ENCODE data around the gene HS3ST2.
"Not testable (repeated sequence)": the region's sequence is repeated elsewhere in the genome, so short reads cannot be mapped to it uniquely, and the experiment has no call there.

The HS3ST2 gene

GRCh38 chr16:22878955-22879354, 65.0 kb downstream of the HS3ST2 start:
- DNase-seq (ENCODE audit: low read depth in 2 of 2): no peak

GRCh38 chr16:22879466-22879865, 65.5 kb downstream of the HS3ST2 start:
- no peak for DNase-seq (ENCODE audit: low read depth in 2 of 2)

GRCh38 chr16:22882981-22883380, 69.0 kb downstream of the HS3ST2 start:
- no peak for DNase-seq (ENCODE audit: low read depth in 2 of 2)

GRCh38 chr16:22885951-22886350, 72.0 kb downstream of the HS3ST2 start:
- no peak for DNase-seq (ENCODE audit: low read depth in 2 of 2)

GRCh38 chr16:22886927-22887326, 73.0 kb downstream of the HS3ST2 start:
- no peak for DNase-seq (ENCODE audit: low read depth in 2 of 2)

GRCh38 chr16:22887445-22887844, 73.5 kb downstream of the HS3ST2 start:
- DNase-seq (ENCODE audit: low read depth in 2 of 2): no peak

GRCh38 chr16:22888791-22889190, 74.8 kb downstream of the HS3ST2 start:
- DNase-seq (ENCODE audit: low read depth in 2 of 2): no peak

GRCh38 chr16:22890976-22891375, 77.0 kb downstream of the HS3ST2 start:
- no peak for DNase-seq (ENCODE audit: low read depth in 2 of 2)

GRCh38 chr16:22897184-22897583, 83.2 kb downstream of the HS3ST2 start:
- no peak for DNase-seq (ENCODE audit: low read depth in 2 of 2)

- DNase-seq (ENCODE audit: low read depth in 2 of 2): no peak
Measured at GRCh38 chr16:22898131-22898530, 84.2 kb downstream of the HS3ST2 start.

GRCh38 chr16:22898874-22899348, 84.9 kb downstream of the HS3ST2 start:
- peak; percentile 37 to 40 for DNase-seq (ENCODE audit: low read depth in 2 of 2)

GRCh38 chr16:22899567-22899966, 85.6 kb downstream of the HS3ST2 start:
- not testable (repeated sequence) for DNase-seq (ENCODE audit: low read depth in 2 of 2)

- DNase-seq (ENCODE audit: low read depth in 2 of 2): no peak
Measured at GRCh38 chr16:22900863-22901262, 86.9 kb downstream of the HS3ST2 start.

GRCh38 chr16:22901563-22901962, 87.6 kb downstream of the HS3ST2 start:
- DNase-seq (ENCODE audit: low read depth in 2 of 2): no peak

- no peak for DNase-seq (ENCODE audit: low read depth in 2 of 2)
Measured at GRCh38 chr16:22903716-22904115, 89.8 kb downstream of the HS3ST2 start.

GRCh38 chr16:22912654-22913053, 98.7 kb downstream of the HS3ST2 start:
- no peak for DNase-seq (ENCODE audit: low read depth in 2 of 2)

GRCh38 chr16:22915003-22915402, 101.0 kb downstream of the HS3ST2 start:
- DNase-seq (ENCODE audit: low read depth in 2 of 2): no peak

- no peak for DNase-seq (ENCODE audit: low read depth in 2 of 2)
Measured at GRCh38 chr16:22923491-22923890, 109.5 kb downstream of the HS3ST2 start.

- DNase-seq (ENCODE audit: low read depth in 2 of 2): no peak
Measured at GRCh38 chr16:22924492-22924891, 110.5 kb downstream of the HS3ST2 start.

GRCh38 chr16:22926105-22926751, 112.3 kb downstream of the HS3ST2 start:
- no peak for DNase-seq (ENCODE audit: low read depth in 2 of 2)

GRCh38 chr16:22927306-22927705, 113.3 kb downstream of the HS3ST2 start:
- DNase-seq (ENCODE audit: low read depth in 2 of 2): no peak

- DNase-seq (ENCODE audit: low read depth in 2 of 2): no peak
Measured at GRCh38 chr16:22928882-22929435, 115.0 kb downstream of the HS3ST2 start.

- no peak for DNase-seq (ENCODE audit: low read depth in 2 of 2)
Measured at GRCh38 chr16:22929461-22929860, 115.5 kb downstream of the HS3ST2 start.

Data from stimulated activated CD8-positive, alpha-beta memory T cell treated with anti-CD3 and anti-CD28 coated beads, Interleukin-2, amount 100 ng/mL, for 48 hours (primary cell).